Tibial artery (tissue), 4 donors: ENCODE results near the gene MOG.

ENCODE experiments used
- DNase-seq, 2 donors: peaks; one replicate each; pipeline ENCODE4 v3.0.0-alpha.2; 2019
- H3K27ac ChIP-seq, 2 donors: fragments of 200-600 bp; sonication (generic) in 1 of 2; 1 replicate in 1 of 2; 2 replicates in 1 of 2; pipeline ENCODE4 v1.5.1; 2018 to 2019; ENCODE audit warnings: mild to moderate bottlenecking in 1 of 2
- H3K27me3 ChIP-seq, 2 donors: fragments of 200-600 bp; sonication (generic) in 1 of 2; one replicate each; pipeline versions ENCODE4 v1.5.1 to v1.6.0; 2016 to 2019
- H3K36me3 ChIP-seq, 3 donors: fragments of 200-600 bp; sonication (generic) in 2 of 3; one replicate each; pipeline ENCODE4 v1.5.1; 2016 to 2019; ENCODE audit warnings: mild to moderate bottlenecking in 2 of 3
- H3K4me1 ChIP-seq, 4 donors: fragments of 200-600 bp; sonication (generic) in 2 of 4; 1 replicate in 3 of 4; 2 replicates in 1 of 4; pipeline ENCODE4 v1.5.1; 2016 to 2019
- H3K4me3 ChIP-seq, 2 donors: fragments of 200-600 bp; sonication (generic) in 1 of 2; 1 replicate in 1 of 2; 2 replicates in 1 of 2; pipeline ENCODE4 v1.5.1; 2018 to 2019; ENCODE audit warnings: mild to moderate bottlenecking in 2 of 2
- H3K9me3 ChIP-seq, 3 donors: fragments of 200-600 bp; sonication (generic) in 1 of 3; one replicate each; pipeline ENCODE4 v1.5.1; 2016 to 2019
- CTCF ChIP-seq, 2 experiments: fragments of 200-600 bp in 1 of 2; fragments of 450-650 bp in 1 of 2; IDR thresholded peaks; one replicate each; pipeline ENCODE4 v1.5.1; 2017 to 2019; ENCODE audit warnings: antibody characterized with exemption in 2 of 2, mild to moderate bottlenecking in 1 of 2, moderate library complexity in 1 of 2
- intact Hi-C: fragments of 100-400 bp; cut with DNase I; formaldehyde crosslinking; loops from one replicate; pipeline ENCODE4 v1.15.0; 2023; ENCODE audit warnings: low total_unique reads

MOG gene

GRCh38 chr6:29674008-29674407, 17.1 kb downstream of the MOG start:
- Histone ChIP-seq H3K4me3 (no peak overlapping the region), H3K9me3 (no peaks in the 10 kb centered on the region), H3K27ac (no peak overlapping the region), H3K36me3 (no peaks in the 10 kb centered on the region), H3K4me1 (no peaks in the 10 kb centered on the region), H3K27me3 (peaks cover 0 to 12% of the 10 kb centered on the region in 2 donors)
- no peak for TF ChIP-seq CTCF (IDR thresholded peaks at IDR 0.05)
- intact Hi-C loops, result no loop called here
- DNase-seq, result no peak

GRCh38 chr6:29675561-29675960, 18.7 kb downstream of the MOG start:
- intact Hi-C loops, result no loop called here
- no peaks in the 10 kb centered on the region for H3K36me3 ChIP-seq
- no peak overlapping the region for H3K27ac ChIP-seq
- H3K4me3 ChIP-seq, result no peak overlapping the region
- no peaks in the 10 kb centered on the region for H3K4me1 ChIP-seq
- TF ChIP-seq CTCF (IDR thresholded peaks at IDR 0.05), result no peak
- no peaks in the 10 kb centered on the region for H3K9me3 ChIP-seq
- no peak for DNase-seq
- H3K27me3 ChIP-seq, result peaks cover 0 to 15% of the 10 kb centered on the region in 2 donors

GRCh38 chr6:29676981-29677601, 20.2 kb downstream of the MOG start:
- H3K27me3 ChIP-seq, result peaks cover 0 to 12% of the 10 kb centered on the region in 2 donors
- no peaks in the 10 kb centered on the region for H3K4me1 ChIP-seq
- TF ChIP-seq CTCF (IDR thresholded peaks at IDR 0.05), result no peak
- intact Hi-C loops, result no loop called here
- H3K4me3 ChIP-seq, result no peak overlapping the region
- H3K9me3 ChIP-seq, result no peaks in the 10 kb centered on the region
- H3K27ac ChIP-seq, result no peak overlapping the region
- no peaks in the 10 kb centered on the region for H3K36me3 ChIP-seq
- no peak for DNase-seq

GRCh38 chr6:29678114-29678513, 21.2 kb downstream of the MOG start:
- no peaks in the 10 kb centered on the region for H3K36me3 ChIP-seq
- DNase-seq, result no peak
- H3K4me1 ChIP-seq, result no peaks in the 10 kb centered on the region
- H3K9me3 ChIP-seq, result no peaks in the 10 kb centered on the region
- TF ChIP-seq CTCF (IDR thresholded peaks at IDR 0.05), result no peak
- no peak overlapping the region for H3K27ac ChIP-seq
- H3K4me3 ChIP-seq, result no peak overlapping the region
- peaks cover 0 to 12% of the 10 kb centered on the region in 2 donors for H3K27me3 ChIP-seq
- intact Hi-C loops, result no loop called here

GRCh38 chr6:29679962-29680361, 23.1 kb downstream of the MOG start:
- intact Hi-C loops, result no loop called here

More at GRCh38 chr6:29679962-29680361, 23.1 kb downstream of the MOG start:
- no peaks in the 10 kb centered on the region for H3K36me3 ChIP-seq
- no peak overlapping the region for H3K27ac ChIP-seq
- no peak for TF ChIP-seq CTCF (IDR thresholded peaks at IDR 0.05)
- no peak overlapping the region for H3K4me3 ChIP-seq
- H3K27me3 ChIP-seq, result peaks cover 0 to 12% of the 10 kb centered on the region in 2 donors
- no peak for DNase-seq
- no peaks in the 10 kb centered on the region for H3K4me1 ChIP-seq
- no peaks in the 10 kb centered on the region for H3K9me3 ChIP-seq
